ENCODE results near the gene CAMTA2. TPM values are rescaled to one million over a fixed set of nuclear protein-coding genes. Genes with fewer than 3 reads are reported as not detected.

Gene CAMTA2
- total RNA-seq, 4 donors from 2014 or later: 6.9 to 19.6 (median 13.4) TPM

DNA sequence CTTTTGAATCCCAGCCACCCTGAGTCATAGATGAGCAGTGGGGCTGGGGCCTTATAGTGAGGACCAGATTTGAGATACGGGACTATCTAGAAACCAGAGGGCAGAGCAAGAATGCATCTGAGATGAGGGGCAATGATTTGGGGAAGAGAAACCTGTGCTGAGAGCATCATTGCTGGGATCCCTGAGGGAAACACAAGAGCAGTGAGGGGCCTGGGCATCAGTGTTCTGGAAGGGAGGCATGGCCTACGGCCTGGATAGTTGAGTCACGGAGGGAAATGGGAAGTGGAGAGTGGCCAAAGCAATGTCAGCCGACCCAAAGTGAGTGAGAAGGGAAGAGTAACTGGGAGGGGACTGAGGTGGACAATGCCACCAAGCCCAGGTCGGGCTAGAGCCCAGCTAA lies 5.2 kb downstream of the CAMTA2 start:
- no peak for DNase-seq
- H3K27ac ChIP-seq: no peak overlapping the region
- intact Hi-C loops (cut with DNase I): no loop called here
- H3K4me3 ChIP-seq: no peak overlapping the region
- peaks cover 9 to 87% (median 30%) of the 10 kb centered on the region in 3 donors for H3K36me3 ChIP-seq
- no peaks in the 10 kb centered on the region for H3K9me3 ChIP-seq
- peaks cover 13 to 31% (median 16%) of the 10 kb centered on the region in 3 donors for H3K4me1 ChIP-seq
- WGBS, 2 donors: 64 to 66% methylated on average over 5 of the region's 5 CpGs
- H3K27me3 ChIP-seq: no peaks in the 10 kb centered on the region
- TF ChIP-seq POLR2A (IDR thresholded peaks at IDR 0.05): no peak
- TF ChIP-seq, protein P1, sequence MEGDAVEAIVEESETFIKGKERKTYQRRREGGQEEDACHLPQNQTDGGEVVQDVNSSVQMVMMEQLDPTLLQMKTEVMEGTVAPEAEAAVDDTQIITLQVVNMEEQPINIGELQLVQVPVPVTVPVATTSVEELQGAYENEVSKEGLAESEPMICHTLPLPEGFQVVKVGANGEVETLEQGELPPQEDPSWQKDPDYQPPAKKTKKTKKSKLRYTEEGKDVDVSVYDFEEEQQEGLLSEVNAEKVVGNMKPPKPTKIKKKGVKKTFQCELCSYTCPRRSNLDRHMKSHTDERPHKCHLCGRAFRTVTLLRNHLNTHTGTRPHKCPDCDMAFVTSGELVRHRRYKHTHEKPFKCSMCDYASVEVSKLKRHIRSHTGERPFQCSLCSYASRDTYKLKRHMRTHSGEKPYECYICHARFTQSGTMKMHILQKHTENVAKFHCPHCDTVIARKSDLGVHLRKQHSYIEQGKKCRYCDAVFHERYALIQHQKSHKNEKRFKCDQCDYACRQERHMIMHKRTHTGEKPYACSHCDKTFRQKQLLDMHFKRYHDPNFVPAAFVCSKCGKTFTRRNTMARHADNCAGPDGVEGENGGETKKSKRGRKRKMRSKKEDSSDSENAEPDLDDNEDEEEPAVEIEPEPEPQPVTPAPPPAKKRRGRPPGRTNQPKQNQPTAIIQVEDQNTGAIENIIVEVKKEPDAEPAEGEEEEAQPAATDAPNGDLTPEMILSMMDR (IDR thresholded peaks at IDR 0.05): no peak

DNA sequence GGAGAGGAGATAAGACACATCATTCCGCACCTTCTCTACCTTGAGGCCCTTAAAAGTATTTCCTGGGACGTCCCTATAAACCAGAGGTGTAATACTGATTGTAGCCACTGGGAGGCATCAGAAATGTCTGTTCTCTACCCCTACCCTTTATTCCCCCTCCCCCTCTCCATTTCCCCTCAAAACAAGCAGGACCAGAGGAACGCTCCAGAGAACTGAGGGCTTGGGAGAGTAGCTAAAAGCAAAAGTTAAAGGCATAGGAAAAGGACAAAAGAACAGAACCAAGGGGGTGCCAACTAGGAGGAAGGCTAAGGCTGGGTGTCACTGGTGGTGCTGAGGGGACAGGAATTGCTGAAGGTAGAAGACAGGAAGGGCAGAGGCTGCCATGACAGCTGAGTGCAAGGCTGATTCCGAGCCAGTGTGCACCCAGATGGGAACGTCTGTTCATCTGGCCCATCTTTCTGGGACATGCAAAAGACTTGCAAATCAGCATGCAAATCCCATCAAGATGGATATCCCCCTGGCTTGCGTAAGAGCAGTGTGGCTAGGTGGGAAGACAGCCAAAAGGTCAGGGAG lies 6.7 kb downstream of the CAMTA2 start:
- no peak overlapping the region for H3K27ac ChIP-seq
- peaks cover 14 to 100% (median 37%) of the 10 kb centered on the region in 3 donors for H3K36me3 ChIP-seq
- WGBS, 2 donors: 15 to 31% methylated on average over 5 of the region's 6 CpGs
- no peaks in the 10 kb centered on the region for H3K9me3 ChIP-seq
- no peak for DNase-seq
- TF ChIP-seq POLR2A (IDR thresholded peaks at IDR 0.05): no peak
- TF ChIP-seq, protein P1 (IDR thresholded peaks at IDR 0.05): peak; percentile 57 to 81 (median 77)
- peaks cover 3 to 17% (median 6%) of the 10 kb centered on the region in 3 donors for H3K4me1 ChIP-seq
- intact Hi-C loops (cut with DNase I): no loop called here
- H3K27me3 ChIP-seq: no peaks in the 10 kb centered on the region
- no peak overlapping the region for H3K4me3 ChIP-seq

DNA sequence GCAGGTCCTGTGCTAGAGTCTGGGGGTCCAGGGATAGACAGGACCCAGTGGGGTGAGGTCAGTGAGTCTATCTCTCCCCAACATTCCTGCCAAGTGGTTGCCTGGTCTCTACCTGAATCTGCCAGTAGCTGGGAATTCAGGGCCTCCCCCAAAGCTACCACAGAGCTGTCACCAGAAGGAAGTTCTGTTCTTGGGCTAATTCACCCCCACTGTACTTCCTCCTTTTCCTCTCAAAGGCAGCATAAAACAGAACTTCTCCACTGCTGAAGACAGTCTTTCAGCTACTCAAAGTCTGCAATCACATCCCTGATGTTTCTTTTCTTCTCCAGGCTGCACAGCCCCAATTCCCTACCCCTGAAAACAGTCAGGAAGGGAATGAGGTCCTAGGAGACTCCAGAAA lies 8.7 kb downstream of the CAMTA2 start:
- DNase-seq: no peak
- H3K9me3 ChIP-seq: no peaks in the 10 kb centered on the region
- H3K27ac ChIP-seq: no peak overlapping the region
- TF ChIP-seq, protein P1 (IDR thresholded peaks at IDR 0.05): no peak
- TF ChIP-seq POLR2A (IDR thresholded peaks at IDR 0.05): no peak
- H3K4me1 ChIP-seq: peaks cover 3 to 14% (median 6%) of the 10 kb centered on the region in 3 donors
- H3K4me3 ChIP-seq: no peak overlapping the region
- no peaks in the 10 kb centered on the region for H3K27me3 ChIP-seq
- intact Hi-C loops (cut with DNase I): no loop called here
- H3K36me3 ChIP-seq: peaks cover 21 to 100% (median 42%) of the 10 kb centered on the region in 3 donors

DNA sequence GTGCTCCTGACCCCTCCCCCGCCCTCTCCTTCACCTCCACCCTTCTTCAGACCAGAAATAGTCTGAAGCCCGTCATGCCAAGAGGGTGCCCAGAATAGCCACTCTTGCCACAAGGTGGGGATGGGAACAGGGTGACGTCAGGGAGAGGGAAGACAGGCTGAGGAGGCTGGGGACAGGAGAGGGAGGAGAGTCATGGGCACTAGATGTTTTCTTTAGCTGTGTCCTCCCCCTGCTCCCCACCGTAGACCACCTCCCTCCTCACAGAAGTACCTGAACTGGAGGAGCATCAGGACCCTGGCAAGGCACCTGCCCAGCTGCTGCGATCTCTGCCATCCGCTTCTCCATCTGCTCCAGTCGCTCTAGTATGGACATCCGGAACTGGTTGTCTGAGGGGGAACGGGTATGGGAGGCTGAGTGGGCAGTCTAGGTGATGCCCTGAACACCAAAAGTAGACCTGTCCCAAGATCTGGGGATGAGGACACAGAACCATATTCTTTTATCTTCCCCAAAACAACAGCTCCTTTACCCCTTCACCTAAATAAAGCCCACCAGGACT lies 13.3 kb downstream of the CAMTA2 start:
- TF ChIP-seq, protein P1 (IDR thresholded peaks at IDR 0.05): no peak
- no peak for TF ChIP-seq POLR2A (IDR thresholded peaks at IDR 0.05)
- Histone ChIP-seq H3K4me1 (peaks cover under 1 to 9% (median 3%) of the 10 kb centered on the region in 3 donors), H3K4me3 (no peak overlapping the region), H3K27ac (no peak overlapping the region), H3K36me3 (peaks cover 29 to 98% (median 32%) of the 10 kb centered on the region in 3 donors), H3K27me3 (no peaks in the 10 kb centered on the region), H3K9me3 (no peaks in the 10 kb centered on the region)
- no peak for DNase-seq
- WGBS, 2 donors: 91 to 100% methylated on average over 7 of the region's 9 CpGs
- intact Hi-C loops (cut with DNase I): no loop called here

DNA sequence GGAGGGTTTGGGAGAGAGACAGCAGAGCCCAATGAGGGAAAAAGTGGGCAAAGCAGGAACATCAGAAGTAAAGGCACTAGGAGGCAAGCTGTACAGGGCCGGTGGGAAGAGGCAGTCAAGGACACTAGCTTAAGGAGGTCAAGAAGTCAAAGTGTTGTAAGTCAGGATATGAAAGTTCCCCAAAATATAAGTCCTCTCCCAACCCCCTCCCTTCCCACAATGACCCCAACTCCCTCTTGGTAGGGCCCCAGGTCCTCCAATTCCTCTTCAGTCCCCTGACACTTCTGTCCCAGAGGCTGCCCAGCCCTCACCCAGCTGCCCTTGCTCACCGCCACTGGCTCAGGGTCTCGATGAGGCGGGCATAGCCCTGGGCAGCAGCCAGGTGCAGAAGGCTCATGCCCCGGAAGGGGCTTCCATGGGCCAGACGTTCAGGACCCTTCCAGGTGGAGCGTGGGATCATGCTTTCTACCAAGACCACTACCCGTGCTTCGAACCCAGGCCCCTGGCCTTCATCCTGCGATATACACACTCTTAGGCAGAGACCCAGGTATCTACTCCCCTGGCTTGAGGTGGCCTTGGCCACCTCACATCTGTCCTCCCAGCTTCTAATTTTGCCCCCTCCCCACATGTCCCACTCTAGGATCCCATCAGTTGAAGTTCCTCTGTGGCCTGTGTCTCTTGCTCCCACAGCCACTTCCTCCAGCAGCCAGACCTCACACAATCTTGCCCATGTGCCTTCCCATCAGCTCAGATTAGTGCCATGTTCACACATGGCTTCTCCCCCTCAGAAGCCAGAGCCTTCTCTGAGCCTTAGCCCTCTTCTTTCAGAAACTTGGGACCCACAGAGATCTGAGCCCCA lies 14.0 kb downstream of the CAMTA2 start:
- no peak overlapping the region for H3K27ac ChIP-seq
- intact Hi-C loops (cut with DNase I): no loop called here
- 80 to 92% methylated on average over 6 to 10 of the region's 10 CpGs for WGBS, 2 donors

More for the DNA sequence above, 14.0 kb downstream of the CAMTA2 start:
- TF ChIP-seq, protein P1 (IDR thresholded peaks at IDR 0.05): no peak
- no peak for TF ChIP-seq POLR2A (IDR thresholded peaks at IDR 0.05)
- H3K4me3 ChIP-seq: no peak overlapping the region
- peaks cover 24 to 91% (median 32%) of the 10 kb centered on the region in 3 donors for H3K36me3 ChIP-seq
- H3K27me3 ChIP-seq: no peaks in the 10 kb centered on the region
- H3K4me1 ChIP-seq: peaks cover 8 to 16% (median 10%) of the 10 kb centered on the region in 3 donors
- no peak for DNase-seq
- no peaks in the 10 kb centered on the region for H3K9me3 ChIP-seq

Measured in esophagus squamous epithelium (tissue), 5 donors.